MM.1S (cell line): ENCODE results near the gene AATK.

Experiments used
- CTCF ChIP-seq: fragments of 300-600 bp; sonication (generic); IDR thresholded peaks from 2 replicates; pipeline ENCODE4 v1.5.1; 2016; ENCODE audit warnings: antibody characterized with exemption, low read length, mixed read lengths
- EZH2 ChIP-seq: fragments of 300-600 bp; sonication (generic); optimal IDR thresholded peaks from 2 replicates; pipeline ENCODE3; 2017; ENCODE audit warnings: low read depth, mild to moderate bottlenecking, antibody characterized with exemption, low read length, mixed read lengths
- EZH2phosphoT487 ChIP-seq: fragments of 300-600 bp; sonication (generic); IDR thresholded peaks from 2 replicates; pipeline ENCODE4 v1.6.1; 2018; ENCODE audit warnings: antibody characterized with exemption, low read length

DNA sequence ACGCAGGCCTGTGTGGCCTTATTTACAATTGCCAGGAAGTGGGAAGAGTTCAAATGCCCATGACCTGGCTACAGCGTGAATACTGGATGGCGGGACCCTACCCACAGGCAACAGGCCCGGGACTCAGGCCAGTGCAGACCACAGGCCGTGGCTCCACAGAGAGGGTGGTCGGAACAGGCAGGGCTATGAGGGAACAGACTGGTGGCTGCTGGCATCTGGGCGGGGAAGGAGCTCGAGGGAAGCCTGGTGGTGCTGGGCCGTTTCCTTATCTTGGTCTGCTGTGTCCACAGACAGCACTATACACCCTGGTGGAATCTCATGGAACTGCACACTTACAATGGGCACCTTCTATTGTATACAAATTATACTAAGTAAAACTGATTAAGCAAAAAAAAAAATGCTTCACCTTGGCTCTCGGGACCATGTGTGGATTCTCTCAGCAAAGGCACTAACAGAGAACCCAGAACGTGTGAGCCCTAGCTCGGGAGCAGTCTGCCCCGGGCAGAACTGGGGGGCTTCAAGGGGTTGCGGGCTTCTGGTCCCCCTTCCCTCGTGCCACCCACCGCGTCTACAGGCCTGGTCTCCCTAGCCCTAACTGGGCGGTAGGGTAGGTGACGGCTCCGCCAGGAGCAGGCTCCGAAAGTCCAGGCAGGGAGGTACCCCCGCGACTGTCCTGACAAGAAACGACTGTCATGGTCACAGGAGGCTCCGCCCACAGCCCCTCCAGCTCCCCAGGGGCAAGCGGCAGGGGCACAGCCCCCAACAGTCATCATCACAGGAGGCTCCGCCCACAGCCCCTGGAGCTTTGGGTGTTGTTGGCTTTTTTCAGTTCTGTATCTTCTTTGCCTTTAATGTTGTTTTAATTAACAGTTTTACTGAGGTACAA is 34.9 kb upstream of the AATK start:
- no peak for TF ChIP-seq EZH2phosphoT487
- peak; percentile 42 for TF ChIP-seq CTCF
- no peak for TF ChIP-seq EZH2
